Measurements from ENCODE around the gene OSGIN1.

Gene OSGIN1

GRCh38 chr16:83978401-83978904 is 25.4 kb downstream of the OSGIN1 start:
- H3K36me3 Mint-ChIP-seq, result no peaks in the 10 kb centered on the region
- H3K9me3 Mint-ChIP-seq (ENCODE audit: low read depth), result no peaks in the 10 kb centered on the region
- H3K27ac Mint-ChIP-seq, result no peak overlapping the region
- no peaks in the 10 kb centered on the region for H3K4me1 Mint-ChIP-seq (ENCODE audit: low read depth)
- H3K27me3 Mint-ChIP-seq, result no peaks in the 10 kb centered on the region
- H3K4me3 Mint-ChIP-seq, result no peak overlapping the region

GRCh38 chr16:83979441-83979840 is 26.4 kb downstream of the OSGIN1 start:
- Mint-ChIP-seq H3K4me3 (no peak overlapping the region), H3K9me3 (ENCODE audit: low read depth) (no peaks in the 10 kb centered on the region), H3K4me1 (ENCODE audit: low read depth) (no peaks in the 10 kb centered on the region), H3K36me3 (no peaks in the 10 kb centered on the region), H3K27me3 (no peaks in the 10 kb centered on the region), H3K27ac (no peak overlapping the region)

GRCh38 chr16:83980794-83981193 is 27.8 kb downstream of the OSGIN1 start:
- H3K27ac Mint-ChIP-seq, result no peak overlapping the region
- no peaks in the 10 kb centered on the region for H3K4me1 Mint-ChIP-seq (ENCODE audit: low read depth)
- H3K4me3 Mint-ChIP-seq, result no peak overlapping the region
- H3K36me3 Mint-ChIP-seq, result no peaks in the 10 kb centered on the region
- no peaks in the 10 kb centered on the region for H3K9me3 Mint-ChIP-seq (ENCODE audit: low read depth)
- H3K27me3 Mint-ChIP-seq, result no peaks in the 10 kb centered on the region

- Mint-ChIP-seq H3K4me3 (no peak overlapping the region), H3K27ac (no peak overlapping the region), H3K4me1 (ENCODE audit: low read depth) (no peaks in the 10 kb centered on the region)
These were observed 28.8 kb downstream of the OSGIN1 start for GRCh38 chr16:83981799-83982198.

GRCh38 chr16:83983491-83983890 is 30.5 kb downstream of the OSGIN1 start:
- Mint-ChIP-seq H3K36me3 (no peaks in the 10 kb centered on the region), H3K4me1 (ENCODE audit: low read depth) (no peaks in the 10 kb centered on the region), H3K9me3 (ENCODE audit: low read depth) (no peaks in the 10 kb centered on the region), H3K4me3 (no peak overlapping the region), H3K27me3 (no peaks in the 10 kb centered on the region), H3K27ac (no peak overlapping the region)

More at GRCh38 chr16:83981799-83982198, 28.8 kb downstream of the OSGIN1 start:
- H3K27me3 Mint-ChIP-seq, result no peaks in the 10 kb centered on the region
- H3K9me3 Mint-ChIP-seq (ENCODE audit: low read depth), result no peaks in the 10 kb centered on the region
- H3K36me3 Mint-ChIP-seq, result no peaks in the 10 kb centered on the region

- Mint-ChIP-seq H3K27ac (no peak overlapping the region), H3K4me1 (ENCODE audit: low read depth) (no peaks in the 10 kb centered on the region), H3K9me3 (ENCODE audit: low read depth) (no peaks in the 10 kb centered on the region), H3K36me3 (no peaks in the 10 kb centered on the region), H3K27me3 (peaks cover 14% of the 10 kb centered on the region), H3K4me3 (no peak overlapping the region)
These were observed 36.3 kb downstream of the OSGIN1 start for GRCh38 chr16:83989300-83989699.

GRCh38 chr16:83990492-83990891 is 37.5 kb downstream of the OSGIN1 start:
- peaks cover 15% of the 10 kb centered on the region for H3K27me3 Mint-ChIP-seq
- no peaks in the 10 kb centered on the region for H3K36me3 Mint-ChIP-seq
- no peak overlapping the region for H3K4me3 Mint-ChIP-seq
- H3K27ac Mint-ChIP-seq, result no peak overlapping the region
- peaks cover 1% of the 10 kb centered on the region for H3K4me1 Mint-ChIP-seq (ENCODE audit: low read depth)
- no peaks in the 10 kb centered on the region for H3K9me3 Mint-ChIP-seq (ENCODE audit: low read depth)

- Mint-ChIP-seq H3K27me3 (peaks cover 18% of the 10 kb centered on the region), H3K4me3 (no peak overlapping the region), H3K36me3 (no peaks in the 10 kb centered on the region), H3K4me1 (ENCODE audit: low read depth) (peaks cover 2% of the 10 kb centered on the region), H3K9me3 (ENCODE audit: low read depth) (no peaks in the 10 kb centered on the region), H3K27ac (no peak overlapping the region)
These were observed 39.6 kb downstream of the OSGIN1 start for GRCh38 chr16:83992624-83993023.

GRCh38 chr16:83994087-83994486 is 41.0 kb downstream of the OSGIN1 start:
- Mint-ChIP-seq H3K9me3 (ENCODE audit: low read depth) (no peaks in the 10 kb centered on the region), H3K27ac (no peak overlapping the region), H3K36me3 (no peaks in the 10 kb centered on the region), H3K27me3 (peaks cover 19% of the 10 kb centered on the region), H3K4me1 (ENCODE audit: low read depth) (peaks cover 2% of the 10 kb centered on the region), H3K4me3 (no peak overlapping the region)

- H3K27me3 Mint-ChIP-seq, result peaks cover 17% of the 10 kb centered on the region
- H3K4me1 Mint-ChIP-seq (ENCODE audit: low read depth), result peaks cover 2% of the 10 kb centered on the region
- H3K36me3 Mint-ChIP-seq, result no peaks in the 10 kb centered on the region
- no peak overlapping the region for H3K27ac Mint-ChIP-seq
- no peak overlapping the region for H3K4me3 Mint-ChIP-seq
- H3K9me3 Mint-ChIP-seq (ENCODE audit: low read depth), result no peaks in the 10 kb centered on the region
These were observed 41.7 kb downstream of the OSGIN1 start for GRCh38 chr16:83994703-83995102.

- Mint-ChIP-seq H3K36me3 (no peaks in the 10 kb centered on the region), H3K4me3 (no peak overlapping the region), H3K4me1 (ENCODE audit: low read depth) (peaks cover 2% of the 10 kb centered on the region), H3K9me3 (ENCODE audit: low read depth) (no peaks in the 10 kb centered on the region), H3K27ac (no peak overlapping the region), H3K27me3 (peaks cover 13% of the 10 kb centered on the region)
These were observed 42.7 kb downstream of the OSGIN1 start for GRCh38 chr16:83995754-83996153.

- Mint-ChIP-seq H3K4me3 (no peak overlapping the region), H3K9me3 (ENCODE audit: low read depth) (no peaks in the 10 kb centered on the region), H3K4me1 (ENCODE audit: low read depth) (peaks cover 2% of the 10 kb centered on the region), H3K27ac (no peak overlapping the region), H3K27me3 (peaks cover 13% of the 10 kb centered on the region), H3K36me3 (no peaks in the 10 kb centered on the region)
These were observed 43.6 kb downstream of the OSGIN1 start for GRCh38 chr16:83996481-83997252.

- Mint-ChIP-seq H3K36me3 (no peaks in the 10 kb centered on the region), H3K27ac (no peak overlapping the region), H3K27me3 (peaks cover 10% of the 10 kb centered on the region), H3K4me1 (ENCODE audit: low read depth) (peaks cover 2% of the 10 kb centered on the region), H3K9me3 (ENCODE audit: low read depth) (no peaks in the 10 kb centered on the region), H3K4me3 (no peak overlapping the region)
These were observed 45.1 kb downstream of the OSGIN1 start for GRCh38 chr16:83998091-83998490.

GRCh38 chr16:84000989-84001642 is 48.1 kb downstream of the OSGIN1 start:
- H3K4me3 Mint-ChIP-seq, result no peak overlapping the region
- H3K36me3 Mint-ChIP-seq, result no peaks in the 10 kb centered on the region
- no peak overlapping the region for H3K27ac Mint-ChIP-seq
- H3K27me3 Mint-ChIP-seq, result peaks cover 6% of the 10 kb centered on the region
- no peaks in the 10 kb centered on the region for H3K4me1 Mint-ChIP-seq (ENCODE audit: low read depth)
- H3K9me3 Mint-ChIP-seq (ENCODE audit: low read depth), result no peaks in the 10 kb centered on the region

- H3K27me3 Mint-ChIP-seq, result peaks cover 2% of the 10 kb centered on the region
These were observed 48.7 kb downstream of the OSGIN1 start for GRCh38 chr16:84001726-84002125.

More at GRCh38 chr16:84001726-84002125, 48.7 kb downstream of the OSGIN1 start:
- no peak overlapping the region for H3K27ac Mint-ChIP-seq
- no peaks in the 10 kb centered on the region for H3K36me3 Mint-ChIP-seq
- no peak overlapping the region for H3K4me3 Mint-ChIP-seq
- H3K9me3 Mint-ChIP-seq (ENCODE audit: low read depth), result no peaks in the 10 kb centered on the region
- H3K4me1 Mint-ChIP-seq (ENCODE audit: low read depth), result no peaks in the 10 kb centered on the region
